ENCODE data around the gene CRTC3. TPM values are rescaled to one million over a fixed set of nuclear protein-coding genes. Genes with fewer than 3 reads are reported as not detected.

The CRTC3 gene
- total RNA-seq, 1 donor from 2014 or later, result 33.3 TPM

GRCh38 chr15:90560229-90560776 is 30.6 kb downstream of the CRTC3 start:
- H3K27ac Mint-ChIP-seq (ENCODE audit: unreplicated experiment), result peak overlapping the region; percentile 44
- no peaks in the 10 kb centered on the region for H3K27me3 Mint-ChIP-seq (ENCODE audit: low read depth)
- DNase-seq (ENCODE audit: low read depth, low spot score), result no peak
- peaks cover 37% of the 10 kb centered on the region for H3K4me1 Mint-ChIP-seq
- peaks cover 7% of the 10 kb centered on the region for H3K36me3 Mint-ChIP-seq (ENCODE audit: low read depth)
- H3K4me3 Mint-ChIP-seq, result no peak overlapping the region
- H3K9me3 Mint-ChIP-seq, result no peaks in the 10 kb centered on the region
- TF ChIP-seq CTCF (conservative IDR thresholded peaks at IDR 0.05), result no peak

- H3K4me1 Mint-ChIP-seq, result peaks cover 37% of the 10 kb centered on the region
- H3K9me3 Mint-ChIP-seq, result no peaks in the 10 kb centered on the region
- H3K4me3 Mint-ChIP-seq, result no peak overlapping the region
- no peak for TF ChIP-seq CTCF (conservative IDR thresholded peaks at IDR 0.05)
- H3K36me3 Mint-ChIP-seq (ENCODE audit: low read depth), result peaks cover 10% of the 10 kb centered on the region
- no peak overlapping the region for H3K27ac Mint-ChIP-seq (ENCODE audit: unreplicated experiment)
- DNase-seq (ENCODE audit: low read depth, low spot score), result no peak
- H3K27me3 Mint-ChIP-seq (ENCODE audit: low read depth), result no peaks in the 10 kb centered on the region
Measured at GRCh38 chr15:90561344-90562244, 31.9 kb downstream of the CRTC3 start.

GRCh38 chr15:90562669-90563068 is 32.9 kb downstream of the CRTC3 start:
- Mint-ChIP-seq H3K36me3 (ENCODE audit: low read depth) (peaks cover 14% of the 10 kb centered on the region), H3K4me1 (peaks cover 30% of the 10 kb centered on the region), H3K4me3 (no peak overlapping the region), H3K27ac (ENCODE audit: unreplicated experiment) (no peak overlapping the region), H3K9me3 (peaks cover under 1% of the 10 kb centered on the region), H3K27me3 (ENCODE audit: low read depth) (no peaks in the 10 kb centered on the region)
- no peak for TF ChIP-seq CTCF (conservative IDR thresholded peaks at IDR 0.05)
- no peak for DNase-seq (ENCODE audit: low read depth, low spot score)

- H3K36me3 Mint-ChIP-seq (ENCODE audit: low read depth), result peaks cover 17% of the 10 kb centered on the region
- no peak overlapping the region for H3K27ac Mint-ChIP-seq (ENCODE audit: unreplicated experiment)
- H3K4me3 Mint-ChIP-seq, result no peak overlapping the region
- peaks cover 24% of the 10 kb centered on the region for H3K4me1 Mint-ChIP-seq
- H3K9me3 Mint-ChIP-seq, result peaks cover 3% of the 10 kb centered on the region
- DNase-seq (ENCODE audit: low read depth, low spot score), result no peak
- no peaks in the 10 kb centered on the region for H3K27me3 Mint-ChIP-seq (ENCODE audit: low read depth)
- no peak for TF ChIP-seq CTCF (conservative IDR thresholded peaks at IDR 0.05)
Measured at GRCh38 chr15:90563463-90563862, 33.7 kb downstream of the CRTC3 start.

GRCh38 chr15:90564051-90564450 is 34.3 kb downstream of the CRTC3 start:
- no peak overlapping the region for H3K4me3 Mint-ChIP-seq
- peaks cover 3% of the 10 kb centered on the region for H3K9me3 Mint-ChIP-seq
- H3K4me1 Mint-ChIP-seq, result peaks cover 22% of the 10 kb centered on the region
- TF ChIP-seq CTCF (conservative IDR thresholded peaks at IDR 0.05), result no peak
- no peak for DNase-seq (ENCODE audit: low read depth, low spot score)
- H3K27me3 Mint-ChIP-seq (ENCODE audit: low read depth), result no peaks in the 10 kb centered on the region
- H3K36me3 Mint-ChIP-seq (ENCODE audit: low read depth), result peaks cover 17% of the 10 kb centered on the region
- no peak overlapping the region for H3K27ac Mint-ChIP-seq (ENCODE audit: unreplicated experiment)

Data from neural crest cell (in vitro differentiated cells).